Mononuclear cell (primary cell): ENCODE data around the gene TTYH1. TPM values are rescaled to one million over a fixed set of nuclear protein-coding genes. Genes with fewer than 3 reads are reported as not detected.
"Not testable (repeated sequence)": the region's sequence is repeated elsewhere in the genome, so short reads cannot be mapped to it uniquely, and the experiment has no call there.

Source experiments
- H3K27me3 ChIP-seq: 2 replicates; pipeline ENCODE4 v1.6.0; 2011; ENCODE audit warnings: low read length, control low read depth; ENCODE audit not compliant: insufficient read depth
- H3K4me1 ChIP-seq: 2 replicates; pipeline ENCODE4 v1.5.1; 2011; ENCODE audit warnings: mild to moderate bottlenecking, low read length, control low read depth; ENCODE audit not compliant: insufficient read depth
- H3K4me3 ChIP-seq: 2 replicates; pipeline ENCODE4 v1.5.1; 2011; ENCODE audit warnings: mild to moderate bottlenecking, low read length, moderate library complexity
- H3K9me3 ChIP-seq: 2 replicates; pipeline ENCODE4 v1.5.1; 2011; ENCODE audit warnings: low read depth, mild to moderate bottlenecking, control low read depth, low read length
- total RNA-seq: library from RNA; depleted of rRNA; stranded (reverse); fragments of >200 nt; gene quantifications from one replicate; pipeline ENCODE4 v1.2.3, GENCODE V29; 2012

Gene TTYH1
- total RNA-seq, 1 donor: 0.31 TPM

GRCh38 chr19:54436031-54436523 lies 20.8 kb downstream of the TTYH1 start:
- Histone ChIP-seq H3K27me3 (peaks cover 4% of the 10 kb centered on the region), H3K9me3 (no peaks in the 10 kb centered on the region), H3K4me1 (peaks cover 5% of the 10 kb centered on the region), H3K4me3 (no peak overlapping the region)

- Histone ChIP-seq H3K4me3 (no peak overlapping the region), H3K4me1 (peaks cover 5% of the 10 kb centered on the region), H3K27me3 (no peaks in the 10 kb centered on the region), H3K9me3 (no peaks in the 10 kb centered on the region)
Measured at GRCh38 chr19:54436628-54437252, 21.5 kb downstream of the TTYH1 start.

GRCh38 chr19:54439174-54439851 lies 24.0 kb downstream of the TTYH1 start:
- H3K4me1 ChIP-seq: peaks cover 5% of the 10 kb centered on the region
- no peak overlapping the region for H3K4me3 ChIP-seq
- H3K9me3 ChIP-seq: no peaks in the 10 kb centered on the region
- no peaks in the 10 kb centered on the region for H3K27me3 ChIP-seq

GRCh38 chr19:54440641-54441040 lies 25.4 kb downstream of the TTYH1 start:
- Histone ChIP-seq H3K27me3 (no peaks in the 10 kb centered on the region), H3K4me3 (no peak overlapping the region), H3K9me3 (no peaks in the 10 kb centered on the region), H3K4me1 (no peaks in the 10 kb centered on the region)

- H3K9me3 ChIP-seq: no peaks in the 10 kb centered on the region
- H3K4me1 ChIP-seq: peaks cover 13% of the 10 kb centered on the region
- no peaks in the 10 kb centered on the region for H3K27me3 ChIP-seq
- no peak overlapping the region for H3K4me3 ChIP-seq
Measured at GRCh38 chr19:54444737-54445136, 29.5 kb downstream of the TTYH1 start.

- H3K4me3 ChIP-seq, H3K9me3 ChIP-seq, H3K27me3 ChIP-seq: not testable (repeated sequence)
- H3K4me1 ChIP-seq: peaks cover 29% of the 10 kb centered on the region
Measured at GRCh38 chr19:54446349-54446748, 31.1 kb downstream of the TTYH1 start.

- Histone ChIP-seq H3K4me1 (peaks cover 36% of the 10 kb centered on the region), H3K9me3 (no peaks in the 10 kb centered on the region), H3K4me3 (peak overlapping the region; percentile 91)
Measured at GRCh38 chr19:54448040-54448773, 32.9 kb downstream of the TTYH1 start.

GRCh38 chr19:54448774-54449700 lies 33.8 kb downstream of the TTYH1 start, which contains the start of gene LENG8:
Gene LENG8 (plus strand): TSS chr19:54449199. CDS start chr19:54451345, 2,146 bp downstream.
- Histone ChIP-seq H3K4me1 (peaks cover 36% of the 10 kb centered on the region), H3K9me3 (no peaks in the 10 kb centered on the region), H3K4me3 (peak within 1 kb of the TSS; percentile 91), H3K27me3 (no peaks in the 10 kb centered on the region)

More at GRCh38 chr19:54448040-54448773, 32.9 kb downstream of the TTYH1 start:
- no peaks in the 10 kb centered on the region for H3K27me3 ChIP-seq

GRCh38 chr19:54449701-54450069 lies 34.4 kb downstream of the TTYH1 start:
- H3K4me3 ChIP-seq: peak overlapping the region; percentile 91
- peaks cover 36% of the 10 kb centered on the region for H3K4me1 ChIP-seq
- H3K27me3 ChIP-seq: no peaks in the 10 kb centered on the region
- no peaks in the 10 kb centered on the region for H3K9me3 ChIP-seq

- no peak overlapping the region for H3K4me3 ChIP-seq
Measured at GRCh38 chr19:54451331-54451871, 36.1 kb downstream of the TTYH1 start.

GRCh38 chr19:54451997-54452396 lies 36.7 kb downstream of the TTYH1 start:
- Histone ChIP-seq H3K4me3 (no peak overlapping the region), H3K9me3 (no peaks in the 10 kb centered on the region), H3K4me1 (peaks cover 36% of the 10 kb centered on the region), H3K27me3 (no peaks in the 10 kb centered on the region)

More at GRCh38 chr19:54451331-54451871, 36.1 kb downstream of the TTYH1 start:
- Histone ChIP-seq H3K27me3 (no peaks in the 10 kb centered on the region), H3K9me3 (no peaks in the 10 kb centered on the region), H3K4me1 (peaks cover 36% of the 10 kb centered on the region)

- Histone ChIP-seq H3K4me1 (peaks cover 31% of the 10 kb centered on the region), H3K9me3 (no peaks in the 10 kb centered on the region), H3K4me3 (no peak overlapping the region)
Measured at GRCh38 chr19:54452626-54453025, 37.4 kb downstream of the TTYH1 start.

GRCh38 chr19:54453921-54454780 lies 38.9 kb downstream of the TTYH1 start:
- Histone ChIP-seq H3K27me3 (no peaks in the 10 kb centered on the region), H3K4me1 (peaks cover 25% of the 10 kb centered on the region), H3K4me3 (no peak overlapping the region), H3K9me3 (no peaks in the 10 kb centered on the region)

More at GRCh38 chr19:54452626-54453025, 37.4 kb downstream of the TTYH1 start:
- no peaks in the 10 kb centered on the region for H3K27me3 ChIP-seq
